Activated CD4-positive, CD25-positive, alpha-beta regulatory T cell treated with anti-CD3 and anti-CD28 coated beads, Interleukin-2, amount 50 U/mL, for 72 hours (primary cell): ENCODE results near the gene ABT1.
A peak's percentile ranks its signal among the peaks of the same experiment; 100 is the strongest.

Source experiments
- DNase-seq: peaks from one replicate; pipeline ENCODE4 v3.0.0; 2021

Gene ABT1

GRCh38 chr6:26575494-26575939, 21.2 kb upstream of the ABT1 start:
- DNase-seq = no peak

- DNase-seq = no peak
Measured at GRCh38 chr6:26576407-26576843, 20.3 kb upstream of the ABT1 start.

GRCh38 chr6:26576929-26577719, 19.6 kb upstream of the ABT1 start:
- DNase-seq = peak; percentile 67

GRCh38 chr6:26577720-26578072, 19.1 kb upstream of the ABT1 start:
- no peak for DNase-seq

GRCh38 chr6:26578279-26578678, 18.5 kb upstream of the ABT1 start:
- DNase-seq = no peak

- no peak for DNase-seq
Measured at GRCh38 chr6:26578741-26579140, 18.0 kb upstream of the ABT1 start.

- DNase-seq = no peak
Measured at GRCh38 chr6:26581164-26581915, 15.4 kb upstream of the ABT1 start.

- DNase-seq = no peak
Measured at GRCh38 chr6:26588965-26589364, 7.8 kb upstream of the ABT1 start.

- no peak for DNase-seq
Measured at GRCh38 chr6:26592649-26593048, 4.1 kb upstream of the ABT1 start.

- DNase-seq = no peak
Measured at GRCh38 chr6:26593278-26594130, 3.2 kb upstream of the ABT1 start.

GRCh38 chr6:26594131-26594498, 2.6 kb upstream of the ABT1 start:
- no peak for DNase-seq

- no peak for DNase-seq
Measured at GRCh38 chr6:26594730-26595632, 1.8 kb upstream of the ABT1 start.

GRCh38 chr6:26595669-26596269, 984 bp upstream of the ABT1 start:
- DNase-seq = peak; percentile 91

GRCh38 chr6:26597389-26597766, 625 bp downstream of the ABT1 start:
- DNase-seq = no peak

GRCh38 chr6:26597821-26598220, 1.1 kb downstream of the ABT1 start:
- no peak for DNase-seq

- no peak for DNase-seq
Measured at GRCh38 chr6:26598267-26598666, 1.5 kb downstream of the ABT1 start.

GRCh38 chr6:26599134-26599533, 2.4 kb downstream of the ABT1 start:
- no peak for DNase-seq

- DNase-seq = no peak
Measured at GRCh38 chr6:26599591-26599990, 2.8 kb downstream of the ABT1 start.

GRCh38 chr6:26600759-26601158, 4.0 kb downstream of the ABT1 start:
- no peak for DNase-seq

- no peak for DNase-seq
Measured at GRCh38 chr6:26602262-26602661, 5.5 kb downstream of the ABT1 start.

GRCh38 chr6:26604026-26604425, 7.3 kb downstream of the ABT1 start:
- no peak for DNase-seq

- no peak for DNase-seq
Measured at GRCh38 chr6:26604797-26605196, 8.0 kb downstream of the ABT1 start.
